ENCODE results near the gene RANBP1.

The RANBP1 gene

GRCh38 chr22:20109411-20110358 is 6.2 kb upstream of the RANBP1 start:
- no peak for DNase-seq

DNA sequence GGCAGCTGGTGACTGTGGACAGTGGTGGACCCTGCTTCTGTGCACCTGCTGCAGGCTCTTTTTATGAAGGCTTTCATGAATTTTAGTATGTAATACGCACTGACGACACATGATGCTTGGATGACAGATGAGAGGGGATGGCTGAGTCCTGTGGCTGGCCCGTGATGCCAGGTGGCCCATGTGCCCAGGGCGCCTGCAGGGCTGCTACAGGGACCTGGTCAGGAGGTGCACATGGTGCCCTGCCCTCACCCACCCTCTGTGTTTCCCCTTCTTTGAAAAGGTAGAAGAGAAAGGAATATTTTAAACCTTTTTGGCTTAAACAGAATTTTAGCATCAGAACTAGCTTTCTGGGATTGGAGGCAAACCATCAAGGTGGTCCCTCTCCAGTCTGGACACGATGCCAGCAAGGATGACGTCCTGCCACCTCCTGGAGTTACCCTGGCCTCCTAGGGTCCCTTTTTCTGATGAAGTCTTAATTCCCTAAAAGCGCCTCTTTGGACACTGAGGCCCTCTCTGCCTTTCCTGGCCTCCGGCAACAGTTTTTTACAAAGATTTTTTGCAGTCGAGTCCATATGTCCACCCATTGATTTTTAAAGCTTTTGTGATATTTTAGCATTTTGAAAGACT is 5.4 kb upstream of the RANBP1 start:
- DNase-seq = no peak

- DNase-seq = peak; percentile 49
Observed at GRCh38 chr22:20111045-20111688, 4.7 kb upstream of the RANBP1 start.

GRCh38 chr22:20111689-20112622 is 3.9 kb upstream of the RANBP1 start:
- DNase-seq = no peak

- DNase-seq = no peak
Observed at GRCh38 chr22:20112623-20113511, 3.0 kb upstream of the RANBP1 start.

- DNase-seq = no peak
Observed at GRCh38 chr22:20113551-20114310, 2.2 kb upstream of the RANBP1 start.

DNA sequence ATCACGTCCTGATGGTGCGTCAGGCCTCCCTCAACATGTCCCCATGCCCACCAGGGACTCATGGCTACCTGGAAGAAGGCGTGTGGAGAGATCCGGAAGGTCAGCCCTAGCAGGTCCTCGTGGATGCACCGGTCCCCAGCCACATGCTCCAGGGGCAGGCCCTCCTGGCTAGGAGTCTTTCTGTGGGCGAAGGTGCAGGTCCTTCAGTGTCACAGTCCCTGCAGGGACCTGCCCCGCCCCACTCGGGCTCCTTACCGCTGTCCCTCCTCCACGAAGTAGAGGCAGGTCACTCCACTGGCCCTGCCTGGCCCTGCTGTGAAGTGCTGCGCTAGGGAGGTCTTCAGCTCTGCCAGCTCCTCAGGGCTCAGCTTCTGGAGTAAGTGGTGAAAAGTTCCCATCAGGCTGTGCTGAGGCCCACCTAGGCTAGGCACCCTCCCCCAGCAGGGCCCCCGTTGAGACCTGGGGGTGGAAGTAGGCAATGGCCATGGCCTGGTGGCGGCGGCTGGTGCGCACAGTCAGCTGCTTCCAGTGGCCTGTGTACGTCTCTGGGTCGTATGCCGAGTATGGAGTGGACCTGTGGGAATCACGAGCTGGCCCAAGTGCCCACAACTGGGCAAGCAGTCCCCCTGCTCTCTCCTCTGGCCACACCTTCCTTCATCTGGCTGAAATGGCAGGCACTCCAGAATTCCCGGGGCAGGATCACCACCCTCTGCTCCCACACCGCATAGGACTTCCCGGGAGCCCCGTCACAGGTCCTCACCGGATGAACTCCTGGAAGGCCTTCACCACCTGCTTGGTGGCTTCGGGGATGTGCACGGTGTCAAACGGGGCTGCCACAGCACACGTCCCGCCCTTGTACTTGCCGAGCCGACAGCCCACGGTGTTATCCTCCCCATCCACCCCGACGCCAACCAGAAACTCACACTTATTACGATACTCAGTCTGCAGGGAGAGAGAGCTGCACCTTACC is 1.1 kb upstream of the RANBP1 start:
- DNase-seq = no peak

- DNase-seq = no peak
Observed at GRCh38 chr22:20116376-20116950, 559 bp downstream of the RANBP1 start.

DNA sequence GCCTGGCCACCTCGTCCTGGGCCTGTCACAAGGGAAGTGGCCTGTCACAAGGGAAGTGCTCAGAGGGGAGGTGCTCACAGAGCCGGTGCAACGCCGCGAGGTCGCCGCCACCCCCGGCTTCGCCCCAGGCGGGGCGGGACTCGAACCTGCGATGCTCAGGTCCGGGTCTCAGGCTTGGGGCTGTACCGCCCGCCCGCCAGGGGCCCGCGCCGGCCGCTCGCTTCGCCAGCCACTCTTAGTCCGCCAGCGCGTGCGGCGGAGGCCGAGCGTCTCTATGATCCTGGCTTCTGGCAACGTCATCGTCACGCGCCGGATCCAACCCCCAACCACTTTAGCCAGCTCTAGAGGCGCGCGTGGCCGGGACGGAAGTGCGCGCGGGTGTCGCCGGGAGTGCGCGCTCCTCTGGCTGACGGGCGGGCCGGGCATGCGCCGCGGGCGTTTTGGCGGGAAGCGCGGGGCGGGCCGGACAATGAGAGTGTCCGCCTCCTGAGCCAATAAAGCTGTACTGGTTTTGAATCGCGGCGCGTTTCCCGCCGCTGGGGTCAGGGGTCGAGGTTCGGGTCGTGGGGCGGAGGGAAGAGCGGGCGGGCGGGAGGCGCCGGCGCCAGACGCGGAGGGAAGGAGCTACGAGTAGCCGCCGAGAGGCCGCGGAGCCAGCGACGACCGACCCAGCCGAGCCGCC is 1.2 kb downstream of the RANBP1 start, which contains the start of gene TRMT2A:
TRMT2A (minus strand) TSS at position 276 of the 682 bp plus-strand sequence. CDS start 320 bp downstream, outside the sequence.
- DNase-seq = peak; percentile 98

GRCh38 chr22:20117633-20118299 is 1.9 kb downstream of the RANBP1 start:
- peak; percentile 71 for DNase-seq

- DNase-seq = no peak
Observed at GRCh38 chr22:20118300-20119020, 2.6 kb downstream of the RANBP1 start.

DNA sequence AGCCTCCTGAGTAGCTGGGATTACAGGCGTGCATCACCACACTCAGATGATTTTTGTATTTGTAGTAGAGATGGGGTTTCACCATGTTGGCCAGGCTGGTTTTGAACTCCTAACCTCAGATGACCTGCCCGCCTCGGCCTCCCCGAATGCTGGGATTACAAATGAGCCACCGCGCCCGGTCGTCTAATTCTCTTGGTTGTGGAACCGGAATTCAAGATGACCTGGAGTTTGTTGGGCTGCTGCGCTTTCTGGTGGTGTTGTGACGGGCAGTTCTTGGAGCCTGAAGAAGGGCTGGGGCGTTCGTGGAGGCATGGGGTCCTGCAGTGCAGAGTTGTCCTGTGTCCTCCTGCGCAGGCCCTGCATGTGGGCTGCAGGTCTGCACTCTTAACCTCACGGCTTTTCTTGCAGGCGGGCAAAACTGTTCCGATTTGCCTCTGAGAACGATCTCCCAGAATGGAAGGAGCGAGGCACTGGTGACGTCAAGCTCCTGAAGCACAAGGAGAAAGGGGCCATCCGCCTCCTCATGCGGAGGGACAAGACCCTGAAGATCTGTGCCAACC is 6.0 kb downstream of the RANBP1 start:
- DNase-seq = no peak

DNA sequence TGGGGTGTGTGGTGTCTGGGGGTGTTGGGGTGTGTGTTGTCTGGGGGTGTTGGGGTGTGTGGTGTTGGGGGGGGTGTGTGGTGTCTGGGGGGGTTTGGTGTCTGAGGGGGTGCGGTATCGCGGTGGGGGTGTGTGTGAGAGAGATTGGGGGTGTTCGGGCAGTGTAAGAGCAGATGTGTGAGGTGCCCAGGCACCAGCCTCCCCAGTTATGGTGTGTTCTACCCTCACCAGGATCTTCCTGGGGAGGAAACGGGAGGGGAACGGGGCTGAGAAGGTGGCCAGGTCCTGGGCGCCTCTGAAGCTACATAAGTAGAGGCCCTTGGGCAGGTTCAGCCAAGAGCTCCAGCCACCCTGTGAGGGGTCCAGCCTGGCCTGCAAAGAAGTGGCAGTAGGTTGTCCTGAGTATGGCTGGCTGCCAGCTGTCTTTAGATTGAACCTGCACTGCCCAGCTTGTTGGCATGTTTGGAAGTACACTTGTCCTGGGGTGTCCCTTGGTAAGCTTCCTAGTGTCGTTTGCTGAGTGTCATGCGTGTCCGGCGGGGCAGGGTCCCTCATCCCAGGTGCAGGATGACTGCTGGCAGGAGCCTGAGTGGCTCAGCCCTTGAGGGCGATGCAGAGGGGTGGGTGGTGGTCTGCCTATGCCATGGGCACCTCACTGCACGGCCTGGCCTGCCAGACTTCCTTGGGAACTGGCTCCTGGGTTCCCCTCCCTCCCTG is 7.6 kb downstream of the RANBP1 start:
- no peak for DNase-seq

DNA sequence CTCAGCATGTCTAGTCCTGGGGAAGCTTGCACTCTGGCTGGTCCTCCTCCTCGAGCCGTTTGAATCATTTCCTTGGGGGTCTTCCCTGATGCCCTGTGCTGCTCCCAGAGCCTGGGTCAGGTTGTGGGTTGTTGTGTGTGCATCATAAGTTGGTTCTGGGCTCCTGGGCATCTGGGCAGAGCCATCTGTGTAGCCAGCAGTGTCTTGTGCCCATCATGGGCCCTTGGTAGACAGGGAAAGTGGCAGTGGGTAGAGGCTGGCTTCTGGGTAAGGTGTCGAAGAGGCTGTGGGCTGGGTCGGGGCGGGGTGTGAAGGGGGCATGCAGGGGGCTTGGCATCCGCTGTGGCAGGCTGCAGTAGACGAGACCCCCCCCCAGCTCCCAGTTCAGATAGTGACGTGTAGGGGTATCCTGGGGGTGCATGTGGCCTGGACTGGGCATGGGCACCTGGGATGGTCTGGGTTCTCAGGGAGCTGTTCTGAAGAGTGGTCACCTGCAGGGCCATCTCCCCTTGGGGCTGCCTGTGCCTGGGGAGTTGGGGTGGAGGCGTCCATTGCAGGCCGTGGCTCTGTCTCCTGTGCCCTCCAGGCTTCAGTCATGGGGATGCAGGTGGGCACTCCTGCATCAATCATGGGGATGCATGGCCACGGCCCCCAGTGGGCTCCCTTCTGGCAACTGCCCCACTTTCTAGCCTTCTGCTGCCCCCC is 8.3 kb downstream of the RANBP1 start:
- DNase-seq = no peak
